H1 (cell line): ENCODE results near the gene HSFX2. TPM values are rescaled to one million over a fixed set of nuclear protein-coding genes. Genes with fewer than 3 reads are reported as not detected.

Experiments
- CTCF ChIA-PET: fragments of 300-600 bp; sonication (Branson Sonifier 250); formaldehyde crosslinking; loops from one replicate; lab custom pipeline; 2021; ENCODE audit not compliant: partially characterized antibody; lab: Charles Lee
- POLR2A ChIA-PET: fragments of 300-600 bp; sonication (Branson Sonifier 250); formaldehyde crosslinking; loops from one replicate; lab custom pipeline; 2021; ENCODE audit warnings: inconsistent platforms; ENCODE audit not compliant: partially characterized antibody; lab: Charles Lee
- DNase-seq, 2 experiments: peaks; one replicate each; pipeline versions ENCODE4 v3.0.0 to v3.0.0-alpha.2; 2010 to 2022; ENCODE audit warnings: low spot score in 2 of 2, low read depth in 1 of 2, mixed read lengths in 1 of 2
- FAIRE-seq: peaks from 2 replicates; lab custom pipeline; 2011; peaks lifted over from hg19 to GRCh38; lab: Jason Lieb, UNC
- H2AFZ ChIP-seq: 2 replicates; pipeline ENCODE4 v1.8.1; 2012; ENCODE audit warnings: low read length, inconsistent platforms
- H2AK5ac ChIP-seq: 2 replicates; pipeline ENCODE4 v1.6.1; 2013; ENCODE audit warnings: low read depth, low read length
- H2BK120ac ChIP-seq: replicated peaks from 2 replicates; pipeline ENCODE3; 2013; ENCODE audit warnings: low read depth, low read length, inconsistent platforms
- H2BK12ac ChIP-seq: 2 replicates; pipeline ENCODE4 v1.6.1; 2013; ENCODE audit warnings: low read depth, low read length
- H2BK15ac ChIP-seq: 2 replicates; pipeline ENCODE4 v1.6.1; 2013; ENCODE audit warnings: low read length
- H2BK20ac ChIP-seq: 2 replicates; pipeline ENCODE4 v1.6.1; 2013; ENCODE audit warnings: low read length
- H2BK5ac ChIP-seq: 2 replicates; pipeline ENCODE4 v1.6.1; 2013; ENCODE audit warnings: low read depth, low read length
- H3K14ac ChIP-seq: 2 replicates; pipeline ENCODE4 v1.6.1; 2013; ENCODE audit warnings: inconsistent platforms; ENCODE audit not compliant: insufficient read length
- H3K18ac ChIP-seq: 2 replicates; pipeline ENCODE4 v1.6.1; 2013; ENCODE audit warnings: low read length; ENCODE audit errors: extremely low read depth
- H3K23ac ChIP-seq: 2 replicates; pipeline ENCODE4 v1.6.1; 2013; ENCODE audit warnings: inconsistent platforms; ENCODE audit not compliant: insufficient read length
- H3K23me2 ChIP-seq: 2 replicates; pipeline ENCODE4 v1.6.1; 2013; ENCODE audit warnings: low read depth, low read length
- H3K27ac ChIP-seq: 2 replicates; pipeline ENCODE4 v1.6.1; 2011; ENCODE audit warnings: low read depth, low read length, inconsistent platforms
- H3K27me3 ChIP-seq, 4 experiments: replicated peaks in 1 of 4; 1 replicate in 1 of 4; 2 replicates in 3 of 4; pipeline versions ENCODE4 v1.6.1 to v1.8.1; 2011 to 2013; ENCODE audit warnings: low read length in 3 of 4, mild to moderate bottlenecking in 3 of 4, inconsistent platforms in 2 of 4, mixed read lengths in 2 of 4, moderate library complexity in 1 of 4; ENCODE audit not compliant: control insufficient read depth in 3 of 4, insufficient read depth in 3 of 4; ENCODE audit errors: extremely low read depth in 1 of 4
- H3K36me3 ChIP-seq, 4 experiments: 2 replicates each; pipeline versions ENCODE4 v1.6.1 to v1.8.1; 2011 to 2013; ENCODE audit warnings: mild to moderate bottlenecking in 4 of 4, low read length in 3 of 4, moderate library complexity in 2 of 4, control low read depth in 1 of 4, inconsistent platforms in 1 of 4; ENCODE audit not compliant: insufficient read depth in 4 of 4, control insufficient read depth in 2 of 4
- H3K4ac ChIP-seq: replicated peaks from 2 replicates; pipeline ENCODE3; 2013; ENCODE audit warnings: low read length, low read depth, mixed read lengths, inconsistent platforms; ENCODE audit not compliant: insufficient read length
- H3K4me1 ChIP-seq, 4 experiments: replicated peaks in 1 of 4; 1 replicate in 1 of 4; 2 replicates in 3 of 4; pipeline versions ENCODE4 v1.6.1 to v1.8.1; 2011 to 2013; ENCODE audit warnings: low read length in 3 of 4, inconsistent platforms in 2 of 4, mixed read lengths in 1 of 4; ENCODE audit not compliant: insufficient read depth in 4 of 4, control insufficient read depth in 3 of 4
- H3K4me2 ChIP-seq, 2 experiments: 2 replicates each; pipeline versions ENCODE4 v1.6.1 to v1.8.1; 2011 to 2013; ENCODE audit warnings: low read depth in 2 of 2, low read length in 2 of 2, control low read depth in 1 of 2, inconsistent platforms in 1 of 2, mild to moderate bottlenecking in 1 of 2; ENCODE audit not compliant: insufficient read depth in 1 of 2
- H3K4me3 ChIP-seq, 4 experiments: fragments of 200-600, 300-600 bp in 1 of 4; sonication (generic), shearing (Covaris generic), sonication (Bioruptor Twin) in 1 of 4; 2 replicates each; pipeline versions ENCODE4 v1.5.1 to v1.8.1; 2011 to 2016; ENCODE audit warnings: low read length in 4 of 4, low read depth in 3 of 4, control low read depth in 2 of 4, inconsistent platforms in 2 of 4, mild to moderate bottlenecking in 2 of 4, mixed read lengths in 1 of 4, moderate library complexity in 1 of 4; ENCODE audit not compliant: insufficient read depth in 2 of 4; ENCODE audit errors: extremely low read depth in 1 of 4
- H3K56ac ChIP-seq: replicated peaks from 2 replicates; pipeline ENCODE3; 2013; ENCODE audit warnings: low read depth, mild to moderate bottlenecking, mixed read lengths, low read length, inconsistent platforms; ENCODE audit not compliant: insufficient read length
- H3K79me1 ChIP-seq: 2 replicates; pipeline ENCODE4 v1.6.1; 2013; ENCODE audit warnings: low read depth, low read length, control low read depth
- H3K79me2 ChIP-seq, 2 experiments: 2 replicates each; pipeline versions ENCODE4 v1.6.1 to v1.8.1; 2012 to 2013; ENCODE audit warnings: low read length in 2 of 2, mild to moderate bottlenecking in 2 of 2, inconsistent platforms in 1 of 2; ENCODE audit not compliant: insufficient read depth in 2 of 2, control insufficient read depth in 1 of 2
- H3K9ac ChIP-seq, 4 experiments: replicated peaks in 1 of 4; 1 replicate in 1 of 4; 2 replicates in 3 of 4; pipeline versions ENCODE4 v1.6.1 to v1.8.1; 2011 to 2013; ENCODE audit warnings: low read depth in 3 of 4, low read length in 3 of 4, control low read depth in 2 of 4, mild to moderate bottlenecking in 2 of 4, moderate library complexity in 2 of 4, inconsistent platforms in 1 of 4; ENCODE audit errors: extremely low read depth in 1 of 4
- H3K9me3 ChIP-seq, 2 experiments: 2 replicates each; pipeline versions ENCODE4 v1.6.1 to v1.8.1; 2012 to 2013; ENCODE audit warnings: mild to moderate bottlenecking in 2 of 2, moderate library complexity in 2 of 2, control low read depth in 1 of 2, inconsistent platforms in 1 of 2, low read depth in 1 of 2, low read length in 1 of 2, mixed read lengths in 1 of 2; ENCODE audit not compliant: insufficient read depth in 2 of 2
- H4K20me1 ChIP-seq, 2 experiments: replicated peaks in 1 of 2; 2 replicates each; pipeline versions ENCODE3 to v1.8.1; 2011 to 2013; ENCODE audit warnings: inconsistent platforms in 2 of 2, low read length in 2 of 2, mild to moderate bottlenecking in 1 of 2; ENCODE audit not compliant: insufficient read depth in 2 of 2, control insufficient read depth in 1 of 2
- H4K5ac ChIP-seq: 2 replicates; pipeline ENCODE4 v1.6.1; 2013; ENCODE audit warnings: low read length, low read depth, mixed read lengths, inconsistent platforms; ENCODE audit not compliant: insufficient read length
- H4K8ac ChIP-seq: 2 replicates; pipeline ENCODE4 v1.8.0; 2013; ENCODE audit warnings: mild to moderate bottlenecking, moderate library complexity, low read length, inconsistent platforms; ENCODE audit not compliant: insufficient read depth; ENCODE audit errors: extremely low read depth
- H4K91ac ChIP-seq: replicated peaks from 2 replicates; pipeline ENCODE3; 2013; ENCODE audit warnings: low read length, mixed read lengths, inconsistent platforms; ENCODE audit not compliant: insufficient read length
- BACH1 ChIP-seq: IDR thresholded peaks from 2 replicates; pipeline ENCODE4 v1.6.1; 2012; ENCODE audit warnings: low read length, improper control_type of control experiment
- WGBS, 2 experiments: shearing (Covaris generic) in 1 of 2; methylation state at CpG; one replicate each; pipeline versions ENCODE4 v1.1.6 to v1.1.7; 2013 to 2015; ENCODE audit warnings: low lambda C conversion rate in 2 of 2, mixed read lengths in 2 of 2, inconsistent platforms in 1 of 2, low coverage in 1 of 2, missing lambda C conversion rate in 1 of 2; ENCODE audit not compliant: insufficient replicate concordance in 2 of 2, insufficient coverage in 1 of 2, insufficient read length in 1 of 2; ENCODE audit errors: extremely low coverage in 1 of 2, missing lambda C conversion rate in 1 of 2; 5-methylcytosine and 5-hydroxymethylcytosine counted together
- polyA plus RNA-seq, 7 experiments: library from polyadenylated mRNA; depleted of rRNA in 3 of 7; stranded (reverse) in 5 of 7; unstranded in 2 of 7; fragments of >200 nt in 5 of 7; fragments of 200-250 nt in 2 of 7; gene quantifications; 1 replicate in 5 of 7; 2 replicates in 1 of 7; 4 replicates in 1 of 7; pipeline versions ENCODE4 v1.2.1 to v1.2.3, GENCODE V29; 2011 to 2013; ENCODE audit warnings: missing spikeins in 2 of 7, mixed read lengths in 2 of 7
- total RNA-seq: library from RNA; stranded (reverse); fragmentation: NEBNext Ultra II Directional; extraction: Animal tissue kit (Norgen Biotek cat#: 25700); gene quantifications from 2 replicates; pipeline ENCODE4 v1.2.1, GENCODE V29; 2021

HSFX2 gene
- total and polyA plus RNA-seq, 2 of the 8 experiments (the other 6 are each of a cell fraction or from before 2014, with no cell fraction given), result 0.17 TPM; not detected in 1

- no peak overlapping the region for H4K91ac ChIP-seq
- no peak overlapping the region for H4K8ac ChIP-seq
- H3K4me2 ChIP-seq, result no peak overlapping the region
- no peaks in the 10 kb centered on the region for H3K79me2 ChIP-seq
- H2BK5ac ChIP-seq, result no peak overlapping the region
- DNase-seq (no peak), FAIRE-seq (no peak)
- no peaks in the 10 kb centered on the region for H3K36me3 ChIP-seq
- no peak overlapping the region for H3K9ac ChIP-seq
- ChIA-PET POLR2A (no interaction called here), CTCF (no interaction called here)
- no peak for TF ChIP-seq BACH1
- H3K56ac ChIP-seq, result no peak overlapping the region
- H3K18ac ChIP-seq, result no peak overlapping the region
- H2AK5ac ChIP-seq, result no peak overlapping the region
- H3K4ac ChIP-seq, result no peak overlapping the region
- H4K5ac ChIP-seq, result no peak overlapping the region
- no peak overlapping the region for H2BK120ac ChIP-seq
- H4K20me1 ChIP-seq, result no peaks in the 10 kb centered on the region
- H3K79me1 ChIP-seq, result no peaks in the 10 kb centered on the region
- no peaks in the 10 kb centered on the region for H3K23me2 ChIP-seq
- no peak overlapping the region for H2BK15ac ChIP-seq
- no peak overlapping the region for H3K27ac ChIP-seq
- no peak overlapping the region for H3K4me3 ChIP-seq
- H2BK20ac ChIP-seq, result no peak overlapping the region
- H2BK12ac ChIP-seq, result no peak overlapping the region
- H3K14ac ChIP-seq, result no peak overlapping the region
- H3K23ac ChIP-seq, result no peak overlapping the region
- WGBS, 2 experiments, result 91% methylated on average over 5 of the region's 5 CpGs; no CpG with 5 or more reads in 1 of the 2 experiments
- no peaks in the 10 kb centered on the region for H3K9me3 ChIP-seq
- H3K27me3 ChIP-seq, result no peaks in the 10 kb centered on the region
- H2AFZ ChIP-seq, result no peak overlapping the region
- no peaks in the 10 kb centered on the region for H3K4me1 ChIP-seq
These were observed 26.3 kb downstream of the HSFX2 start for GRCh38 chrX:149568701-149569296.
